GM18526 (cell line): ENCODE measurements around the gene BICC1.

Experiments
- POLR2A ChIP-seq: IDR thresholded peaks from 3 replicates; pipeline ENCODE4 v1.6.1; 2011; ENCODE audit not compliant: insufficient read length; ENCODE audit errors: extremely low read depth

BICC1 gene

GRCh38 chr10:58773341-58773740 lies 260.7 kb downstream of the BICC1 start:
- TF ChIP-seq POLR2A: no peak

- TF ChIP-seq POLR2A: no peak
Measured at GRCh38 chr10:58773944-58774343, 261.3 kb downstream of the BICC1 start.

- TF ChIP-seq POLR2A: no peak
Measured at GRCh38 chr10:58775960-58776567, 263.4 kb downstream of the BICC1 start.

GRCh38 chr10:58776568-58777318 lies 264.1 kb downstream of the BICC1 start:
- no peak for TF ChIP-seq POLR2A

GRCh38 chr10:58778966-58779365 lies 266.3 kb downstream of the BICC1 start:
- no peak for TF ChIP-seq POLR2A

- no peak for TF ChIP-seq POLR2A
Measured at GRCh38 chr10:58779594-58779993, 266.9 kb downstream of the BICC1 start.

GRCh38 chr10:58780476-58780875 lies 267.8 kb downstream of the BICC1 start:
- no peak for TF ChIP-seq POLR2A

GRCh38 chr10:58781873-58782488 lies 269.3 kb downstream of the BICC1 start:
- no peak for TF ChIP-seq POLR2A

- no peak for TF ChIP-seq POLR2A
Measured at GRCh38 chr10:58782876-58783851, 270.5 kb downstream of the BICC1 start.

- TF ChIP-seq POLR2A: no peak
Measured at GRCh38 chr10:58784361-58784760, 271.7 kb downstream of the BICC1 start.

GRCh38 chr10:58785354-58785753 lies 272.7 kb downstream of the BICC1 start:
- no peak for TF ChIP-seq POLR2A

- no peak for TF ChIP-seq POLR2A
Measured at GRCh38 chr10:58791137-58791536, 278.5 kb downstream of the BICC1 start.

- no peak for TF ChIP-seq POLR2A
Measured at GRCh38 chr10:58795560-58795959, 282.9 kb downstream of the BICC1 start.

GRCh38 chr10:58796242-58796641 lies 283.6 kb downstream of the BICC1 start:
- no peak for TF ChIP-seq POLR2A

- no peak for TF ChIP-seq POLR2A
Measured at GRCh38 chr10:58796824-58797223, 284.2 kb downstream of the BICC1 start.

GRCh38 chr10:58797356-58797755 lies 284.7 kb downstream of the BICC1 start:
- TF ChIP-seq POLR2A: no peak

- TF ChIP-seq POLR2A: no peak
Measured at GRCh38 chr10:58802047-58802446, 289.4 kb downstream of the BICC1 start.
